T47D (cell line): Measurements from ENCODE around the gene RCAN1.
"Not testable (repeated sequence)": the region's sequence is repeated elsewhere in the genome, so short reads cannot be mapped to it uniquely, and the experiment has no call there.

Source experiments
- DNase-seq, 2 experiments: peaks; one replicate each; pipeline versions ENCODE4 v3.0.0 to v3.0.0-alpha.2; 2011 to 2012; ENCODE audit warnings: low read depth in 1 of 2, low spot score in 1 of 2
- JUND ChIP-seq: IDR thresholded peaks from 2 replicates; pipeline ENCODE4 v1.6.1; 2012; ENCODE audit warnings: low read depth
- in situ Hi-C: cut with HindIII; loops from 2 replicates; pipeline ENCODE4 v1.10.0; 2016; ENCODE audit warnings: low sequenced_read_pairs, low pct_unique_long_range_greater_than_20kb

RCAN1 gene

GRCh38 chr21:34617753-34618339, 2.9 kb upstream of the RCAN1 start:
- in situ Hi-C loops: no loop called here
- no peak for TF ChIP-seq JUND
- DNase-seq: no peak

GRCh38 chr21:34615487-34615814, 538 bp upstream of the RCAN1 start:
- no peak for TF ChIP-seq JUND
- DNase-seq: no peak
- in situ Hi-C loops: no loop called here

- no peak for DNase-seq
- in situ Hi-C loops: no loop called here
- no peak for TF ChIP-seq JUND
Measured at GRCh38 chr21:34613679-34614627, 960 bp downstream of the RCAN1 start.

GRCh38 chr21:34612557-34612956, 2.4 kb downstream of the RCAN1 start:
- in situ Hi-C loops: no loop called here
- no peak for DNase-seq
- TF ChIP-seq JUND: no peak

- no peak for TF ChIP-seq JUND
- no peak for DNase-seq
- in situ Hi-C loops: no loop called here
Measured at GRCh38 chr21:34612056-34612455, 2.9 kb downstream of the RCAN1 start.

- DNase-seq: no peak
- in situ Hi-C loops: no loop called here
- TF ChIP-seq JUND: no peak
Measured at GRCh38 chr21:34611528-34611927, 3.4 kb downstream of the RCAN1 start.

GRCh38 chr21:34609933-34610549, 4.9 kb downstream of the RCAN1 start:
- in situ Hi-C loops: no loop called here
- TF ChIP-seq JUND: no peak
- DNase-seq: no peak

GRCh38 chr21:34609244-34609932, 5.5 kb downstream of the RCAN1 start:
- TF ChIP-seq JUND: no peak
- in situ Hi-C loops: no loop called here
- no peak for DNase-seq

- in situ Hi-C loops: not testable (repeated sequence)
Measured at GRCh38 chr21:34607376-34607775, 7.5 kb downstream of the RCAN1 start.

GRCh38 chr21:34606621-34607020, 8.3 kb downstream of the RCAN1 start:
- DNase-seq: no peak
- TF ChIP-seq JUND: no peak
- in situ Hi-C loops: no loop called here

More at GRCh38 chr21:34607376-34607775, 7.5 kb downstream of the RCAN1 start:
- DNase-seq: not testable (repeated sequence)

- in situ Hi-C loops: no loop called here
Measured at GRCh38 chr21:34606051-34606450, 8.9 kb downstream of the RCAN1 start.

GRCh38 chr21:34604956-34605355, 10.0 kb downstream of the RCAN1 start:
- in situ Hi-C loops, DNase-seq: not testable (repeated sequence)

More at GRCh38 chr21:34606051-34606450, 8.9 kb downstream of the RCAN1 start:
- no peak for TF ChIP-seq JUND
- DNase-seq: no peak
